Stimulated activated CD4-positive, alpha-beta T cell treated with anti-CD3 and anti-CD28 coated beads, Interleukin-12 subunit alpha, Interleukin-12 subunit beta, amount 100 ng/mL, for 48 hours (primary cell): Measurements from ENCODE around the gene HSP90AB1.

Experiments used
- DNase-seq, 3 donors: peaks; one replicate each; pipeline ENCODE4 v3.0.0-alpha.2; 2020; ENCODE audit warnings: low read depth in 2 of 3, low spot score in 1 of 3

HSP90AB1 gene

GRCh38 chr6:44235269-44235668 lies 11.6 kb upstream of the HSP90AB1 start:
- no peak for DNase-seq

- DNase-seq: no peak
These were observed 10.9 kb upstream of the HSP90AB1 start for GRCh38 chr6:44235891-44236516.

GRCh38 chr6:44237021-44237812 lies 9.7 kb upstream of the HSP90AB1 start:
- DNase-seq: peak; percentile 49 to 68 (median 65)

GRCh38 chr6:44237813-44238433 lies 9.0 kb upstream of the HSP90AB1 start:
- peak; percentile 60 to 65 (median 65) for DNase-seq

GRCh38 chr6:44238687-44239350 lies 8.1 kb upstream of the HSP90AB1 start:
- DNase-seq: no peak

GRCh38 chr6:44243345-44243744 lies 3.6 kb upstream of the HSP90AB1 start:
- DNase-seq: no peak

- no peak for DNase-seq
These were observed 1.4 kb upstream of the HSP90AB1 start for GRCh38 chr6:44245391-44245911.

GRCh38 chr6:44245912-44246662 lies 814 bp upstream of the HSP90AB1 start:
- peak; percentile 75 to 88 (median 76) for DNase-seq

GRCh38 chr6:44247338-44248302 lies 719 bp downstream of the HSP90AB1 start:
- peak; percentile 78 to 80 (median 79) for DNase-seq

GRCh38 chr6:44248579-44248978 lies 1.7 kb downstream of the HSP90AB1 start:
- no peak for DNase-seq

- DNase-seq: no peak
These were observed 2.3 kb downstream of the HSP90AB1 start for GRCh38 chr6:44249082-44249748.

- no peak for DNase-seq
These were observed 3.3 kb downstream of the HSP90AB1 start for GRCh38 chr6:44250067-44250717.

- no peak for DNase-seq
These were observed 3.8 kb downstream of the HSP90AB1 start for GRCh38 chr6:44250718-44251123.

- no peak for DNase-seq
These were observed 4.9 kb downstream of the HSP90AB1 start for GRCh38 chr6:44251576-44252524.

- peak; percentile 37 to 70 (median 50) for DNase-seq
These were observed 6.6 kb downstream of the HSP90AB1 start for GRCh38 chr6:44253307-44254101.
